Psoas muscle (tissue), 8 donors: ENCODE measurements around the gene SKA1. TPM values are rescaled to one million over a fixed set of nuclear protein-coding genes. Genes with fewer than 3 reads are reported as not detected.
A peak's percentile ranks its signal among the peaks of the same experiment; 100 is the strongest.
"Not testable (repeated sequence)": the region's sequence is repeated elsewhere in the genome, so short reads cannot be mapped to it uniquely, and the experiment has no call there.

Source experiments
- ATAC-seq, 4 donors: fragments of 200-7000 bp; cut with Tn5 transposase; one replicate each; pipeline ENCODE4 v1.9.1; 2020; ENCODE audit warnings: moderate library complexity in 3 of 4, mild to moderate bottlenecking in 2 of 4
- DNase-seq, 2 donors: peaks; one replicate each; pipeline ENCODE4 v3.0.0-alpha.2; 2020
- H3K27ac ChIP-seq: fragments of 200-600 bp; one replicate; pipeline ENCODE4 v1.8.0; 2022
- H3K27me3 ChIP-seq, 3 donors: fragments of 200-600 bp in 1 of 3; one replicate each; pipeline versions ENCODE4 v1.6.1 to v1.8.0; 2013 to 2022; ENCODE audit warnings: low read length in 2 of 3, mild to moderate bottlenecking in 2 of 3, moderate library complexity in 1 of 3; ENCODE audit not compliant: insufficient read depth in 3 of 3
- H3K36me3 ChIP-seq, 2 donors: fragments of 200-600 bp in 1 of 2; one replicate each; pipeline versions ENCODE4 v1.6.1 to v1.8.0; 2013 to 2022; ENCODE audit warnings: low read depth in 1 of 2, mild to moderate bottlenecking in 1 of 2, moderate library complexity in 1 of 2; ENCODE audit not compliant: insufficient read depth in 1 of 2
- H3K4me1 ChIP-seq: fragments of 200-600 bp; one replicate; pipeline ENCODE4 v1.8.0; 2022
- H3K4me3 ChIP-seq: fragments of 200-600 bp; one replicate; pipeline ENCODE4 v1.8.0; 2022; ENCODE audit warnings: mild to moderate bottlenecking
- H3K9me3 ChIP-seq: fragments of 200-600 bp; one replicate; pipeline ENCODE4 v1.8.0; 2022
- WGBS, 3 donors: extraction: QIAGEN DNeasy Blood & Tissue Kit; methylation state at CpG; one replicate each; pipeline versions ENCODE4 v1.1.6 to v1.1.7; 2013; 5-methylcytosine and 5-hydroxymethylcytosine counted together
- intact Hi-C, 2 donors: fragments of 100-400 bp; cut with DNase I; formaldehyde crosslinking; loops; one replicate each; pipeline versions ENCODE4 v1.11.0 to v1.14.2; 2022
- polyA plus RNA-seq, 3 donors: library from polyadenylated mRNA; stranded (reverse); fragments of 200-250 nt; gene quantifications; one replicate each; pipeline ENCODE4 v1.2.3, GENCODE V29; 2013
- total RNA-seq, 4 donors: library from RNA; stranded (reverse); fragmentation: NEBNext Ultra II Directional in 2 of 4; extraction: Animal tissue kit (Norgen Biotek cat#: 25700) in 2 of 4; gene quantifications; one replicate each; pipeline versions ENCODE4 v1.2.1 to v1.2.4, GENCODE V29; 2021 to 2023
- TF ChIP-seq, protein P1 (sequence below): fragments of 200-600 bp; IDR thresholded peaks from one replicate; pipeline ENCODE4 v1.8.0; 2022; ENCODE audit warnings: antibody characterized with exemption
- donor health status: healthy with polysubstance abuse.
- donor health status: DM: no; HTN: no; CAD: no; lungs with moderate emphysema.
- donor health status: Bipolar disorder and iron deficiency.
- donor health status: healthy.
- donor health status: DM: yes; HTN: yes; CAD: no.
- donor health status: DM: no; HTN: no; CAD: no.
- donor health status: DM: no; HTN: no; CAD: no.
- donor health status: DM: yes; HTN: yes; CAD: no.

SKA1 gene
- total and polyA plus RNA-seq, 7 donors: 0.10 to 0.19 (median 0.11) TPM; not detected in 4

DNA sequence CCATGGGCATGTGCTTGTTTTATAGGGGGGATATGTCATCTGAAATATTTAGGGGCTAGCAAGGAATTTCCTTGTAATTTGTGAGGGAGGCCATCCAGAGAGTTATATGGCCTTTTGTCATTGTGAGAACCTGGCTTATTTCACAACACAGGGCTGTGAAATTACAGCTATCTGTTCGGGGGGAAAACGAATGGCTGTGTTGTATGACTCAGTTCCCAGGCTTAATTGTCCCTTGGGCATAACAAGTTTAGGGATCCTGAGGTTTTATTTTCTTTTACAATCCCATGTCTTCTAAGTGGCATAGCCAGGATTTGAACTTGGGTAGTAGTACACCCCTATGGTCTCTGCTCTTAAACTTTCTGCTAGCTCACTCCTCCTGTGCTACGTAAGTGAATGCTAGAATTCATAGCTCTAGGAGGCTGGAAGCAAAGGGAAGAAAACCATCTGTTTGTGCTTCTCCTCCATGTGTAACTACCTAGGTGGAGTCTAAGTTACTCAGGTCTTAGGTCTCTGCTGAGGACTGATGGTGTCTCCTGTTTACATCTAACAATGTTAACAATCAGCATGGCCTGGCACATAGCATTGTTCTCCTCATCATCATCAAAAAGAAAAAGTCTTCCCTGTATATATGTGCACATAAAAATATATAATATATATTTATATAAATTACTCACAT lies 53.8 kb downstream of the SKA1 start:
- TF ChIP-seq, protein P1, sequence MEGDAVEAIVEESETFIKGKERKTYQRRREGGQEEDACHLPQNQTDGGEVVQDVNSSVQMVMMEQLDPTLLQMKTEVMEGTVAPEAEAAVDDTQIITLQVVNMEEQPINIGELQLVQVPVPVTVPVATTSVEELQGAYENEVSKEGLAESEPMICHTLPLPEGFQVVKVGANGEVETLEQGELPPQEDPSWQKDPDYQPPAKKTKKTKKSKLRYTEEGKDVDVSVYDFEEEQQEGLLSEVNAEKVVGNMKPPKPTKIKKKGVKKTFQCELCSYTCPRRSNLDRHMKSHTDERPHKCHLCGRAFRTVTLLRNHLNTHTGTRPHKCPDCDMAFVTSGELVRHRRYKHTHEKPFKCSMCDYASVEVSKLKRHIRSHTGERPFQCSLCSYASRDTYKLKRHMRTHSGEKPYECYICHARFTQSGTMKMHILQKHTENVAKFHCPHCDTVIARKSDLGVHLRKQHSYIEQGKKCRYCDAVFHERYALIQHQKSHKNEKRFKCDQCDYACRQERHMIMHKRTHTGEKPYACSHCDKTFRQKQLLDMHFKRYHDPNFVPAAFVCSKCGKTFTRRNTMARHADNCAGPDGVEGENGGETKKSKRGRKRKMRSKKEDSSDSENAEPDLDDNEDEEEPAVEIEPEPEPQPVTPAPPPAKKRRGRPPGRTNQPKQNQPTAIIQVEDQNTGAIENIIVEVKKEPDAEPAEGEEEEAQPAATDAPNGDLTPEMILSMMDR: no peak
- DNase-seq: no peak
- WGBS, 3 donors: 54 to 68% (median 59%) methylated on average over 3 of the region's 3 CpGs
- Histone ChIP-seq H3K36me3 (no peaks in the 10 kb centered on the region), H3K4me3 (no peak overlapping the region), H3K9me3 (no peaks in the 10 kb centered on the region), H3K4me1 (no peaks in the 10 kb centered on the region), H3K27ac (no peak overlapping the region), H3K27me3 (no peaks in the 10 kb centered on the region)
- ATAC-seq: peak in 1 of 4 donors; percentile 42
- intact Hi-C loops: loop anchor here in 1 of 2 donors (10.0 kb wide), 1 partner anchor 214 kb away; no protein-coding TSS in a partner anchor

DNA sequence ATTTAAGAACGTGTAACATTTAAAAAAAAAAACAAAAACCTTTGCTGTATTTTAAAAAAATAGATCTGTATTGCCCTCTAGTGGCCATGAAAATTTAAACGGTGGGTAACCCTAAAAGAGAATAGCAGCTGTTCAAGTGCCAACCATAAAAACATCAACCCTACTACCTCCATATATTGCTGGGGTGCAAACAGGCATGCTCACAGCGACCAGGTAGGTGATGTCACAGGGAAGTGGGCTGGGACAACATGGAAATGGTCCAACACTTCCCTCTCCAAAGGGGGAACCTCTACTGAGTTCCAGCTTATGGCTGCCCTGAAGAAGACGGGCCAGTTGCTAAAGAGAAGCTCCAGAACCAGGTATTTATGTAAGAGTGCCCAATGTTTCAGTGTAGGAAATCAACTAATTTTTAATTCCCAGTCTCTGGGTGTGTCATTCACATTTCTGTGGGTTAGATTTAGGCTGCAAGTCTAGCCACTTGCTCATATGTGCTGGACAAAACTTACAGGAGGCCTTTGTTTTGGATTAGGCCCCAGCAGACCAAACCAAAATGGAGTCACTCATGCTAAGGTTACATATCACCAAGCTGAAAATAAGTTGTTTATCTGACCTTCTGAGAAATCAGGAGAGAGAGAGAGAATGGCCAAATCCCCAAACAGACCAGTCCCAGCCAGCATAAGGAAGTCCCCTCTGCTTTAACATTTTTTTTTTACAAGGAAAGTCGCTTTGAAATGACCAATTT lies 54.5 kb downstream of the SKA1 start:
- Histone ChIP-seq H3K27me3 (no peaks in the 10 kb centered on the region), H3K9me3 (no peaks in the 10 kb centered on the region), H3K4me1 (no peaks in the 10 kb centered on the region), H3K4me3 (no peak overlapping the region), H3K36me3 (no peaks in the 10 kb centered on the region), H3K27ac (no peak overlapping the region)
- TF ChIP-seq, protein P1: peak; percentile 51
- no peak for DNase-seq
- 30 to 31% (median 30%) methylated on average over 5 of the region's 5 CpGs for WGBS, 3 donors
- intact Hi-C loops: loop anchor here in 1 of 2 donors (10.0 kb wide), 1 partner anchor 215 kb away; no protein-coding TSS in a partner anchor
- peak in 2 of 4 donors; percentile 34 to 52 for ATAC-seq

DNA sequence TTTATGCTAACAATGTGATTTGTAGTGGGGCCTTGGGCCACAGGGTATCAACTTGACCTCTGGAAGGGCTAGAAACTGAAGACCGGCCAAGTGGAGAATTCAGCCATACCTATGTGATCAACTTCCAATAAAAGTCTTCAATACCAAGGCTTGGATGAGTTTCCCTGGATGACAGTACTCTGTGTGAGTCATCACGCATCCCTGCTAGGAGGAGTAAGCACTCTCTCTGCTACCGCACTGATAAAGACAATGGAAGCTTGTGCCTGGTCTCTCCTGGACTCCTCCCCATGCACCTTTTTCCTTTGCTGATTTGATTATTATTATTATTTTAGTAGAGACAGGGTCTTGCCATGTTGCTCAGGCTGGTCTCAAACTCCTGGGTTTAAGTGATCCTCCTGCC lies 58.1 kb downstream of the SKA1 start:
- intact Hi-C loops: no loop called here
- DNase-seq (no peak), ATAC-seq (no peak)
- TF ChIP-seq, protein P1: no peak
- WGBS, 3 donors: 90 to 97% (median 95%) methylated on average over 3 of the region's 3 CpGs
- no peak overlapping the region for H3K4me3 ChIP-seq
- H3K27me3 ChIP-seq: no peaks in the 10 kb centered on the region
- H3K9me3 ChIP-seq: no peaks in the 10 kb centered on the region
- H3K4me1 ChIP-seq: no peaks in the 10 kb centered on the region
- no peaks in the 10 kb centered on the region for H3K36me3 ChIP-seq
- no peak overlapping the region for H3K27ac ChIP-seq

DNA sequence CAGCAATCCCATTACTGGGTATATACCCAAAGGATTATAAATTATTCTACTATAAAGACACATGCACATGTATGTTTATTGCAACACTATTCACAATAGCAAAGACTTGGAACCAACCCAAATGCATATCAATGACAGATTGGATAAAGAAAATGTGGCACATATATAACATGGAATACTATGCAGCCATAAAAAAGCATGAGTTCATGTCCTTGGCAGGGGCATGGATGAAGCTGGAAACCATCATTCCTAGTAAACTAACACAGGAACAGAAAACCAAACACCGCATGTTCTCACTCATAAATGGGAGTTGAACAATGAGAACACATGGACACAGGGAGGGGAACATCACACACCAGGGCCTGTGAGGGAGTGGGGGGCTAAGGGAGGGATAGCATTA lies 61.9 kb downstream of the SKA1 start:
- H3K36me3 ChIP-seq, H3K4me1 ChIP-seq, H3K9me3 ChIP-seq, H3K4me3 ChIP-seq, ATAC-seq, DNase-seq, H3K27ac ChIP-seq, intact Hi-C loops, H3K27me3 ChIP-seq: not testable (repeated sequence)
- 90 to 93% (median 92%) methylated on average over 1 of the region's 1 CpG for WGBS, 3 donors

DNA sequence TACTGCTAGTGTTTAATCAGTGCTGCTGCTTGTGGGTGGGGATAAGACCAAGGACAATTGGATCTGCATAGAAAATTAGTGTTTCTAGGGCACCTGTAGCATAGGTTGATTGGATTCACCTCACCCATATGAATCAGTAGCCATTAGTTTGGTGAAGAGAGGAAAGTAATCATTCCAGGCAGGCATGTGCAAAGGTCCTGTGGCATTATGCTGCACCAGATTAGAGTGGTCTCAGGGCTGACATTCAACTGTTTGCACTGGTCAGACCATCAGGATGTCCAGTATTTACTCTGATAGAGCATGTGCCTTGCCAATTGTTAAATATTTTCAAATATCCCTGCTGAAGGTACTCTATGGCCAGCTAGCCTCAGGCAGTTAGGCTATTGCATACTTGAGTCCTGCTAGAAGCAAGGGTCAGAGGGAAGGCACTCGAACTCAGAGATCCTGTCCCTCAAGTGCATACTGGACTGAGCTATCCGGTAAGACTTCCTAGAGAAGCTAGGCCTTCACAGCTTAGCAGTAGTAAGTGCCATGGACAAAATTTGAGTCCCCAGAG lies 64.7 kb downstream of the SKA1 start:
- Histone ChIP-seq H3K36me3 (no peaks in the 10 kb centered on the region), H3K4me1 (no peaks in the 10 kb centered on the region), H3K27ac (no peak overlapping the region), H3K9me3 (no peaks in the 10 kb centered on the region), H3K27me3 (no peaks in the 10 kb centered on the region), H3K4me3 (no peak overlapping the region)
- intact Hi-C loops: no loop called here
- ATAC-seq: no peak
- TF ChIP-seq, protein P1: no peak
- DNase-seq: no peak
- WGBS, 3 donors: 66 to 82% (median 70%) methylated on average over 2 of the region's 2 CpGs
